ENCODE data around the gene POLD4. TPM values are rescaled to one million over a fixed set of nuclear protein-coding genes. Genes with fewer than 3 reads are reported as not detected.

POLD4 gene
- total RNA-seq, 1 experiment from 2014 or later: 19.5 TPM

DNA sequence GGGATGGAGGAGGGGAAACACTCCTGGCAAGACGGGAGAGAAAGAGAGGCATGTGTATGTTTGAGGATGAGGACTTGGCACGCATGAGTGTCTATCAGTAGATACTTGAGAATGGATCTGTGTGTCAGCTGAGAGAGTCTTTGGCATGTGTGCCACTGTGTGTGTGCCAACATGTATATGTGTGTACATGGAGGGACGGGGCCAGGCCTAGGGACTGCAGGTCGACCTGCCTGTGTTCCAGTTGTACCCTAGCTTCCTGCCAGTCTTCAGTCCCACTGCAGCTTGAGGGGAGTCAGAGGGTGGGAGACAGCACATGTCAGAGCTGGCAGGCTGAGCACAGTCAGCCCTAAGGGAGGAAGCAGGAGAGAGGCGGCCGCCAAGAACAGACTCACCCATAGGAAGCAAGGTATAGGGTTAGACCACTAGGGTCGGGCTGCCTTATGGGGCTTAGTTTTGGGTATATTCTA is 14.4 kb upstream of the POLD4 start:
- Histone ChIP-seq H3K23ac (ENCODE audit: insufficient read length, low read depth, low read length) (no peak overlapping the region), H2AK5ac (ENCODE audit: insufficient read length, low read length) (no peak overlapping the region), H3K27me3 (ENCODE audit: insufficient read depth, low read length) (no peaks in the 10 kb centered on the region; the same call in 1 of the 2 replicates), H2BK5ac (ENCODE audit: insufficient read length, low read length) (no peak overlapping the region), H4K5ac (ENCODE audit: insufficient read length, low read depth, low read length) (no peak overlapping the region), H3K18ac (ENCODE audit: insufficient read length, low read depth, low read length) (no peak overlapping the region), H3K4me2 (ENCODE audit: insufficient read depth, insufficient read length, low read length) (no peak overlapping the region), H4K8ac (replicated peaks; ENCODE audit: insufficient read length, low read depth, low read length) (no peak overlapping the region), H3T11ph (ENCODE audit: low read length) (no peak overlapping the region), H4K91ac (ENCODE audit: insufficient read length, low read depth, low read length) (no peak overlapping the region), H2BK15ac (ENCODE audit: low read depth, low read length) (no peak overlapping the region), H2BK120ac (ENCODE audit: low read depth, low read length, poor library complexity, severe bottlenecking) (no peak overlapping the region), H4K20me1 (ENCODE audit: control insufficient read depth, insufficient read depth, insufficient read length) (peaks cover 3% of the 10 kb centered on the region), H3K9me3 (ENCODE audit: control insufficient read depth, low read depth, low read length) (no peaks in the 10 kb centered on the region), H3K23me2 (ENCODE audit: insufficient read length, low read depth, low read length, poor library complexity, severe bottlenecking) (peaks cover 11% of the 10 kb centered on the region), H2BK12ac (ENCODE audit: insufficient read length, low read depth, low read length) (no peak overlapping the region), H2AFZ (ENCODE audit: low read length) (no peak overlapping the region), H3K14ac (ENCODE audit: insufficient read depth, low read length) (no peak overlapping the region), H3K27ac (ENCODE audit: insufficient read length, low read depth, low read length) (no peak overlapping the region), H3K9ac (ENCODE audit: extremely low read depth, insufficient read length, low read length) (no peak overlapping the region), H3K79me1 (ENCODE audit: insufficient read depth, low read depth, low read length, poor library complexity, severe bottlenecking) (no peaks in the 10 kb centered on the region), H3K4me1 (ENCODE audit: insufficient read depth, low read length) (peaks cover 7% of the 10 kb centered on the region; the same call in 1 of the 2 replicates), H3K4ac (ENCODE audit: low read depth, low read length) (no peak overlapping the region), H3K56ac (ENCODE audit: insufficient read length, low read depth, low read length) (no peak overlapping the region), H2BK20ac (ENCODE audit: low read depth, low read length, poor library complexity, severe bottlenecking) (no peak overlapping the region), H3K79me2 (ENCODE audit: insufficient read depth, low read length) (no peaks in the 10 kb centered on the region)
- Mint-ChIP-seq H3K9me3 (no peaks in the 10 kb centered on the region), H3K27ac (no peak overlapping the region), H3K4me1 (peaks cover 34 to 36% of the 10 kb centered on the region in 2 experiments), H3K4me3 (no peak overlapping the region), H3K36me3 (ENCODE audit: insufficient read depth in 1 of 3, low read depth in 3 of 3) (no peaks in the 10 kb centered on the region; a peak in 1 of 7 replicates), H3K27me3 (ENCODE audit: low read depth) (peaks cover 69% of the 10 kb centered on the region)
- TF ChIP-seq, protein P1, sequence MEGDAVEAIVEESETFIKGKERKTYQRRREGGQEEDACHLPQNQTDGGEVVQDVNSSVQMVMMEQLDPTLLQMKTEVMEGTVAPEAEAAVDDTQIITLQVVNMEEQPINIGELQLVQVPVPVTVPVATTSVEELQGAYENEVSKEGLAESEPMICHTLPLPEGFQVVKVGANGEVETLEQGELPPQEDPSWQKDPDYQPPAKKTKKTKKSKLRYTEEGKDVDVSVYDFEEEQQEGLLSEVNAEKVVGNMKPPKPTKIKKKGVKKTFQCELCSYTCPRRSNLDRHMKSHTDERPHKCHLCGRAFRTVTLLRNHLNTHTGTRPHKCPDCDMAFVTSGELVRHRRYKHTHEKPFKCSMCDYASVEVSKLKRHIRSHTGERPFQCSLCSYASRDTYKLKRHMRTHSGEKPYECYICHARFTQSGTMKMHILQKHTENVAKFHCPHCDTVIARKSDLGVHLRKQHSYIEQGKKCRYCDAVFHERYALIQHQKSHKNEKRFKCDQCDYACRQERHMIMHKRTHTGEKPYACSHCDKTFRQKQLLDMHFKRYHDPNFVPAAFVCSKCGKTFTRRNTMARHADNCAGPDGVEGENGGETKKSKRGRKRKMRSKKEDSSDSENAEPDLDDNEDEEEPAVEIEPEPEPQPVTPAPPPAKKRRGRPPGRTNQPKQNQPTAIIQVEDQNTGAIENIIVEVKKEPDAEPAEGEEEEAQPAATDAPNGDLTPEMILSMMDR (conservative IDR thresholded peaks at IDR 0.05): no peak
- DNase-seq: no peak
- WGBS (ENCODE audit: extremely low coverage, insufficient read length, low lambda C conversion rate): no CpG with 5 or more reads among the region's 7 CpGs

Data from H9 (cell line).